Aorta (tissue), 5 donors: ENCODE data around the gene ASB7. TPM values are rescaled to one million over a fixed set of nuclear protein-coding genes. Genes with fewer than 3 reads are reported as not detected.

Source experiments
- ATAC-seq: fragments of 200-7000 bp; cut with Tn5 transposase; one replicate; pipeline ENCODE4 v1.9.1; 2022; ENCODE audit warnings: moderate library complexity; ENCODE audit not compliant: low FRiP score
- DNase-seq, 2 donors: peaks; one replicate each; pipeline ENCODE4 v3.0.0-alpha.2; 2020
- H3K27ac ChIP-seq, 2 donors: one replicate each; pipeline ENCODE4 v1.5.1; 2013; ENCODE audit warnings: low read length in 2 of 2, mild to moderate bottlenecking in 2 of 2, moderate library complexity in 2 of 2, control low read depth in 1 of 2, inconsistent platforms in 1 of 2, low read depth in 1 of 2
- H3K27me3 ChIP-seq, 2 donors: one replicate each; pipeline ENCODE4 v1.6.1; 2013; ENCODE audit warnings: control low read depth in 1 of 2, low read length in 1 of 2, mild to moderate bottlenecking in 1 of 2, moderate library complexity in 1 of 2; ENCODE audit not compliant: insufficient read depth in 2 of 2, control insufficient read depth in 1 of 2
- H3K36me3 ChIP-seq, 2 donors: one replicate each; pipeline ENCODE4 v1.6.1; 2013; ENCODE audit warnings: control low read depth in 1 of 2, low read length in 1 of 2, mild to moderate bottlenecking in 1 of 2; ENCODE audit not compliant: insufficient read depth in 2 of 2, control insufficient read depth in 1 of 2
- H3K4me1 ChIP-seq, 2 donors: one replicate each; pipeline ENCODE4 v1.6.1; 2013; ENCODE audit warnings: low read length in 2 of 2, control low read depth in 1 of 2, mild to moderate bottlenecking in 1 of 2, moderate library complexity in 1 of 2; ENCODE audit not compliant: insufficient read depth in 2 of 2, control insufficient read depth in 1 of 2
- H3K4me3 ChIP-seq, 2 donors: one replicate each; pipeline ENCODE4 v1.5.1; 2013; ENCODE audit warnings: low read length in 2 of 2, control low read depth in 1 of 2, mild to moderate bottlenecking in 1 of 2
- H3K9me3 ChIP-seq: one replicate; pipeline ENCODE4 v1.6.1; 2013; ENCODE audit warnings: mild to moderate bottlenecking, low read length; ENCODE audit not compliant: control insufficient read depth
- WGBS, 2 donors: extraction: QIAGEN DNeasy Blood & Tissue Kit; methylation state at CpG; one replicate each; pipeline ENCODE4 v1.1.7; 2013; 5-methylcytosine and 5-hydroxymethylcytosine counted together
- intact Hi-C, 2 donors: fragments of 100-400 bp; cut with DNase I; formaldehyde crosslinking; loops; one replicate each; pipeline versions ENCODE4 v1.14.2 to v1.15.0; 2022
- polyA plus RNA-seq, 2 donors: library from polyadenylated mRNA; stranded (reverse); fragments of 200-250 nt; gene quantifications; one replicate each; pipeline ENCODE4 v1.2.3, GENCODE V29; 2013
- total RNA-seq, 2 donors: library from RNA; stranded (reverse); fragmentation: NEBNext Ultra II Directional; extraction: Animal tissue kit (Norgen Biotek cat#: 25700); gene quantifications; one replicate each; pipeline ENCODE4 v1.2.1, GENCODE V29; 2021
- donor health status: healthy with polysubstance abuse.
- donor health status: Bipolar disorder and iron deficiency.
- donor health status: DM: no; HTN: no; CAD: no.
- donor health status: DM: no; HTN: no; CAD: no.
- donor health status: DM: yes; HTN: yes; CAD: no.

The ASB7 gene
- total and polyA plus RNA-seq, 4 donors, result 2.9 to 11.5 (median 8.3) TPM

- peaks cover 4 to 6% of the 10 kb centered on the region in 2 donors for H3K36me3 ChIP-seq
- no peak for ATAC-seq
- H3K9me3 ChIP-seq, result no peaks in the 10 kb centered on the region
- no peaks in the 10 kb centered on the region for H3K4me1 ChIP-seq
- no peak overlapping the region for H3K27ac ChIP-seq
- no peaks in the 10 kb centered on the region for H3K27me3 ChIP-seq
- no peak for DNase-seq
- H3K4me3 ChIP-seq, result no peak overlapping the region
- intact Hi-C loops, result loop anchor here (1.0 to 2.0 kb wide), 3 partner anchors 245 to 378 kb away; no protein-coding TSS in a partner anchor
- WGBS, 2 donors, result 55 to 63% methylated on average over 3 of the region's 3 CpGs
Measured at GRCh38 chr15:100628746-100629145, 26.4 kb downstream of the ASB7 start.

- Histone ChIP-seq H3K27ac (no peak overlapping the region), H3K4me1 (no peaks in the 10 kb centered on the region), H3K36me3 (peaks cover 4 to 6% of the 10 kb centered on the region in 2 donors), H3K27me3 (no peaks in the 10 kb centered on the region), H3K9me3 (no peaks in the 10 kb centered on the region), H3K4me3 (no peak overlapping the region)
- WGBS, 2 donors, result 84 to 86% methylated on average over 10 of the region's 10 CpGs
- no peak for ATAC-seq
- intact Hi-C loops, result no loop called here
- no peak for DNase-seq
Measured at GRCh38 chr15:100631831-100632230, 29.4 kb downstream of the ASB7 start.

GRCh38 chr15:100633763-100634075 is 31.3 kb downstream of the ASB7 start:
- no peak for DNase-seq
- H3K27ac ChIP-seq, result no peak overlapping the region
- no peaks in the 10 kb centered on the region for H3K9me3 ChIP-seq
- WGBS, 2 donors, result 87 to 100% methylated on average over 1 of the region's 1 CpG
- H3K4me3 ChIP-seq, result no peak overlapping the region
- ATAC-seq, result no peak
- intact Hi-C loops, result no loop called here
- H3K4me1 ChIP-seq, result no peaks in the 10 kb centered on the region
- H3K27me3 ChIP-seq, result no peaks in the 10 kb centered on the region
- peaks cover 4 to 6% of the 10 kb centered on the region in 2 donors for H3K36me3 ChIP-seq

- DNase-seq, result no peak
- Histone ChIP-seq H3K36me3 (peaks cover 0 to 4% of the 10 kb centered on the region in 2 donors), H3K9me3 (no peaks in the 10 kb centered on the region), H3K27ac (no peak overlapping the region), H3K4me3 (no peak overlapping the region), H3K27me3 (no peaks in the 10 kb centered on the region), H3K4me1 (no peaks in the 10 kb centered on the region)
- intact Hi-C loops, result no loop called here
- no peak for ATAC-seq
- WGBS, 2 donors, result 79 to 80% methylated on average over 11 of the region's 11 CpGs
Measured at GRCh38 chr15:100635406-100636071, 33.1 kb downstream of the ASB7 start.

GRCh38 chr15:100638177-100638730 is 35.9 kb downstream of the ASB7 start:
- H3K36me3 ChIP-seq, result no peaks in the 10 kb centered on the region
- no peak overlapping the region for H3K27ac ChIP-seq
- WGBS, 2 donors, result 95 to 96% methylated on average over 11 of the region's 11 CpGs
- no peaks in the 10 kb centered on the region for H3K4me1 ChIP-seq
- intact Hi-C loops, result no loop called here
- DNase-seq, result no peak
- H3K4me3 ChIP-seq, result no peak overlapping the region
- H3K9me3 ChIP-seq, result no peaks in the 10 kb centered on the region
- H3K27me3 ChIP-seq, result no peaks in the 10 kb centered on the region
- no peak for ATAC-seq

- no peaks in the 10 kb centered on the region for H3K27me3 ChIP-seq
- no peak for DNase-seq
- intact Hi-C loops, result no loop called here
- no peak overlapping the region for H3K4me3 ChIP-seq
- H3K27ac ChIP-seq, result no peak overlapping the region
- H3K9me3 ChIP-seq, result no peaks in the 10 kb centered on the region
- no peaks in the 10 kb centered on the region for H3K36me3 ChIP-seq
- no peak for ATAC-seq
- WGBS, 2 donors, result 82% methylated on average over 9 of the region's 9 CpGs
- no peaks in the 10 kb centered on the region for H3K4me1 ChIP-seq
Measured at GRCh38 chr15:100642213-100642949, 40.0 kb downstream of the ASB7 start.

- H3K27ac ChIP-seq, result no peak overlapping the region
- H3K27me3 ChIP-seq, result no peaks in the 10 kb centered on the region
- H3K4me1 ChIP-seq, result no peaks in the 10 kb centered on the region
- H3K9me3 ChIP-seq, result no peaks in the 10 kb centered on the region
- 82 to 89% methylated on average over 4 of the region's 4 CpGs for WGBS, 2 donors
- ATAC-seq, result no peak
- intact Hi-C loops, result no loop called here
- no peak overlapping the region for H3K4me3 ChIP-seq
- DNase-seq, result no peak
- no peaks in the 10 kb centered on the region for H3K36me3 ChIP-seq
Measured at GRCh38 chr15:100642950-100643338, 40.6 kb downstream of the ASB7 start.

- WGBS, 2 donors, result 96 to 98% methylated on average over 5 of the region's 5 CpGs
- Histone ChIP-seq H3K27me3 (no peaks in the 10 kb centered on the region), H3K27ac (no peak overlapping the region), H3K4me1 (no peaks in the 10 kb centered on the region), H3K4me3 (no peak overlapping the region), H3K36me3 (peaks cover 0 to 2% of the 10 kb centered on the region in 2 donors), H3K9me3 (no peaks in the 10 kb centered on the region)
- DNase-seq, result no peak
- ATAC-seq, result no peak
- intact Hi-C loops, result no loop called here
Measured at GRCh38 chr15:100645671-100646070, 43.3 kb downstream of the ASB7 start.

GRCh38 chr15:100648951-100649350 is 46.6 kb downstream of the ASB7 start:
- Histone ChIP-seq H3K27me3 (no peaks in the 10 kb centered on the region), H3K9me3 (no peaks in the 10 kb centered on the region), H3K4me3 (no peak overlapping the region), H3K36me3 (peaks cover 0 to 2% of the 10 kb centered on the region in 2 donors), H3K4me1 (no peaks in the 10 kb centered on the region), H3K27ac (no peak overlapping the region)
- intact Hi-C loops, result no loop called here
- DNase-seq, result no peak
- 87 to 91% methylated on average over 8 of the region's 8 CpGs for WGBS, 2 donors
- ATAC-seq, result no peak
